RWPE2 (cell line): ENCODE data around the gene FAM163A.

ENCODE experiments used
- ATAC-seq: fragments of 200-7000 bp; cut with Tn5 transposase; 3 replicates; pipeline ENCODE4 v1.9.1; 2021; ENCODE audit warnings: low read depth
- DNase-seq: peaks from one replicate; pipeline ENCODE4 v3.0.0-alpha.2; 2020; ENCODE audit warnings: low spot score
- H3K27ac ChIP-seq: fragments of 450-650 bp; 2 replicates; pipeline ENCODE4 v1.5.1; 2017; ENCODE audit warnings: mild to moderate bottlenecking; ENCODE audit not compliant: poor library complexity, severe bottlenecking
- H3K27me3 ChIP-seq: fragments of 250-450 bp; sonication (Bioruptor Pico); 2 replicates; pipeline ENCODE4 v1.5.1; 2021; ENCODE audit warnings: mild to moderate bottlenecking, moderate library complexity; ENCODE audit not compliant: insufficient read depth, poor library complexity, severe bottlenecking
- H3K36me3 ChIP-seq: fragments of 250-450 bp; sonication (Bioruptor Pico); 2 replicates; pipeline ENCODE4 v1.5.1; 2020; ENCODE audit warnings: low read depth, mild to moderate bottlenecking, moderate library complexity
- H3K4me1 ChIP-seq: fragments of 250-450 bp; sonication (Bioruptor Pico); 2 replicates; pipeline ENCODE4 v1.5.1; 2021; ENCODE audit warnings: mild to moderate bottlenecking, moderate library complexity; ENCODE audit not compliant: insufficient read depth, poor library complexity, severe bottlenecking
- H3K4me3 ChIP-seq: fragments of 250-450 bp; sonication (Bioruptor Pico); 2 replicates; pipeline ENCODE4 v1.5.1; 2021; ENCODE audit warnings: mild to moderate bottlenecking, moderate library complexity; ENCODE audit not compliant: severe bottlenecking
- H3K9me3 ChIP-seq: fragments of 250-450 bp; sonication (Bioruptor Pico); 2 replicates; pipeline ENCODE4 v1.5.1; 2021; ENCODE audit warnings: mild to moderate bottlenecking, moderate library complexity; ENCODE audit not compliant: severe bottlenecking
- CTCF ChIP-seq: fragments of 450-650 bp; IDR thresholded peaks from one replicate; pipeline ENCODE4 v1.5.1; 2017; ENCODE audit warnings: mild to moderate bottlenecking, moderate library complexity; ENCODE audit not compliant: poor library complexity, severe bottlenecking

Gene FAM163A

GRCh38 chr1:179856296-179856695 is 113.2 kb downstream of the FAM163A start:
- Histone ChIP-seq H3K36me3 (peaks cover 62% of the 10 kb centered on the region), H3K27me3 (no peaks in the 10 kb centered on the region), H3K9me3 (no peaks in the 10 kb centered on the region), H3K27ac (no peak overlapping the region), H3K4me3 (no peak overlapping the region), H3K4me1 (no peaks in the 10 kb centered on the region)
- ATAC-seq (no peak), DNase-seq (no peak)
- no peak for TF ChIP-seq CTCF

GRCh38 chr1:179857009-179857408 is 113.9 kb downstream of the FAM163A start:
- peaks cover 62% of the 10 kb centered on the region for H3K36me3 ChIP-seq
- no peak for TF ChIP-seq CTCF
- DNase-seq = no peak

DNA sequence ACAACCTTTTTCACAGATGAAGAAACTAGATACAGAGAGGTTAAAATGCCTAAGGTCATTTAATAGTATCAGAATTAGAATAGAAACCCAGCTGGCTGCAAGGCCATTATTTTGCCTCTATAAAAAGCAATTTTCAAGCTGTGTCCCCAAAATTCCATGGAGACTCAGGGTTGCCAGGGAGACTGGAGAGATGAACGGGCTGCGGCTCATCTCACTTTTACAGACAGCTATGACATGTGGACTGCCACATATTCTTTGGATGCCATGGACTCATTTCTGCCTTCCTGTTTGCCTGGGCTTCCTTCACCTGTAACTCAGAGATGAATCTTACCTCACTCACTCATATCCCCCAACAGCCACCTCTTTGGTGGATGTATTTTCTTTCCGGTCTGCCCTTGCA is 117.6 kb downstream of the FAM163A start:
- no peak for ATAC-seq

More at GRCh38 chr1:179857009-179857408, 113.9 kb downstream of the FAM163A start:
- Histone ChIP-seq H3K27me3 (no peaks in the 10 kb centered on the region), H3K4me3 (no peak overlapping the region), H3K4me1 (no peaks in the 10 kb centered on the region), H3K9me3 (no peaks in the 10 kb centered on the region), H3K27ac (no peak overlapping the region)
- no peak for ATAC-seq

GRCh38 chr1:179865377-179865776 is 122.3 kb downstream of the FAM163A start:
- ATAC-seq = no peak
- H3K36me3 ChIP-seq = peaks cover 83% of the 10 kb centered on the region

More for the DNA sequence above, 117.6 kb downstream of the FAM163A start:
- Histone ChIP-seq H3K4me3 (no peak overlapping the region), H3K9me3 (no peaks in the 10 kb centered on the region), H3K27ac (no peak overlapping the region), H3K4me1 (no peaks in the 10 kb centered on the region), H3K36me3 (peaks cover 56% of the 10 kb centered on the region), H3K27me3 (no peaks in the 10 kb centered on the region)
- no peak for DNase-seq
- TF ChIP-seq CTCF = no peak

More at GRCh38 chr1:179865377-179865776, 122.3 kb downstream of the FAM163A start:
- Histone ChIP-seq H3K27ac (no peak overlapping the region), H3K27me3 (no peaks in the 10 kb centered on the region), H3K4me3 (no peak overlapping the region), H3K9me3 (no peaks in the 10 kb centered on the region), H3K4me1 (no peaks in the 10 kb centered on the region)
- no peak for DNase-seq
- no peak for TF ChIP-seq CTCF
